ENCODE measurements around the gene HOXA9.

DNA sequence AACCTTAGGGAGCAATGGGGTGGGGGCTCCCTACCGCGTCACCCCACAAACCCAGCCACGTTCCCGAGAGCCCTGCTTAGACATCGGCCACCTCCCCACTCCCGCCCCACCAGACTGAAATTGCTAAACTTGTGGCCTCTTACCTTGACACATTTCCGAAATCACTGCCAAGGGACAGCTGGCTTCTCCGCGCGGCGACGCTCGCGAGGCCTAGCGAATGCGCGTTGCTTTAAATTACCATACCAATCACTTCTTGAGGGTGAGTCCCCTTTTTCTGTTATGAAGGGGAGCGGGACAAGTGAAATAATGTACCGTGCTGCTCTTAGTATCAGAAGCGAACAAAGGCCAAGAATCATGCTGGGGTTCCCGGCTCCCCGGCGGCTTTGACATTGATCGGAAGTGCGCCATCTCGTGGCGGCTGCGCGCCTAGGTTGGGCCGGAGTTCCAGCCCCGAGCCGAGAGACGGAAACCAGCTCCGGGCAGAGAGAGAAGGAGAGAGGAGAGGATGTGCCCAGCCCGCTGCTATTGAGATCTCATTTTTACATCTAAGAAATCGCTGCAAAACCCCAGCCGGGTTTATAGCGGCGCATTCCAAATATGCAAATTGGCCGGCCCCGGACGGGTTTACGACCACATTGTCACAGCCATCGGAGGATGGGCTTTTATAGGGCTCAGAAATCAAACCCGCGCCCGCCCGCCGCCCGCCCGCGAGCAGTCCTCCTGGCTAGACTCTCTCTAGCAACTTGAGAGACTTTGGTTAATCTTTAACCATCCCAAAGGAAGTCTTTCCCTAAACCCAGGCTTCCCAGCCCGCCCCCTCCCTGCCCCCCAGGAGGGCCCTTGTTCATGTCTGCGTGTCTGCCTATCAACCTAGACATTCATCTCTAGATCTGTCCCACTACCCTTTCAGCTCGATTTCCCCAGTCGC, 14.4 kb upstream of the HOXA9 start:
- TF ChIP-seq, protein P1, sequence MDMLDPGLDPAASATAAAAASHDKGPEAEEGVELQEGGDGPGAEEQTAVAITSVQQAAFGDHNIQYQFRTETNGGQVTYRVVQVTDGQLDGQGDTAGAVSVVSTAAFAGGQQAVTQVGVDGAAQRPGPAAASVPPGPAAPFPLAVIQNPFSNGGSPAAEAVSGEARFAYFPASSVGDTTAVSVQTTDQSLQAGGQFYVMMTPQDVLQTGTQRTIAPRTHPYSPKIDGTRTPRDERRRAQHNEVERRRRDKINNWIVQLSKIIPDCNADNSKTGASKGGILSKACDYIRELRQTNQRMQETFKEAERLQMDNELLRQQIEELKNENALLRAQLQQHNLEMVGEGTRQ (IDR thresholded peaks at IDR 0.05) = no peak
- TF ChIP-seq CTCF (IDR thresholded peaks at IDR 0.05) (peak; percentile 84), CEBPB (IDR thresholded peaks at IDR 0.05) (no peak), EP300 (IDR thresholded peaks at IDR 0.05) (no peak), CHD2 (IDR thresholded peaks at IDR 0.05; ENCODE audit: low read length, partially characterized antibody) (no peak), ZNF302 (CRISPR knock-in tag; IDR thresholded peaks at IDR 0.05) (no peak)

Measured in A549 (cell line).